ENCODE data around the gene CFAP251.

GRCh38 chr12:121957861-121958515 lies 39.6 kb downstream of the CFAP251 start:
- no peak for TF ChIP-seq BCL3 (IDR thresholded peaks at IDR 0.05)
- no peak for TF ChIP-seq CTCF (IDR thresholded peaks at IDR 0.05)
- no peak for TF ChIP-seq RAD21 (conservative IDR thresholded peaks at IDR 0.05 in 1 of 2, IDR thresholded peaks at IDR 0.05 in 1 of 2)
- TF ChIP-seq BHLHE40 (IDR thresholded peaks at IDR 0.05; ENCODE audit: low read depth, low read length): no peak
- no peak for TF ChIP-seq POLR2A (IDR thresholded peaks at IDR 0.05; ENCODE audit: low read length)
- TF ChIP-seq MAZ (IDR thresholded peaks at IDR 0.05; ENCODE audit: borderline replicate concordance, low read depth, low read length): no peak
- TF ChIP-seq MYC (IDR thresholded peaks at IDR 0.05; ENCODE audit: borderline replicate concordance, low read length): no peak
- TF ChIP-seq KDM1A (IDR thresholded peaks at IDR 0.05; ENCODE audit: low read depth): no peak
- no peak for TF ChIP-seq MAX (IDR thresholded peaks at IDR 0.05)

Measured in A549 (cell line).